HL-60 (cell line): ENCODE data around the gene DEGS2.

Source experiments
- DNase-seq, 2 experiments: peaks; one replicate each; pipeline ENCODE4 v3.0.0-alpha.2; 2010 to 2020; ENCODE audit warnings: low read depth in 1 of 2, low spot score in 1 of 2
- H3K27ac ChIP-seq: fragments of 250-450 bp; sonication (Bioruptor Pico); replicated peaks from 2 replicates; pipeline ENCODE4 v1.5.1; 2020; ENCODE audit warnings: mild to moderate bottlenecking, moderate library complexity
- H3K27me3 ChIP-seq: fragments of 250-450 bp; sonication (Bioruptor Pico); 2 replicates; pipeline ENCODE4 v1.5.1; 2021; ENCODE audit warnings: mild to moderate bottlenecking, moderate library complexity; ENCODE audit not compliant: insufficient read depth, poor library complexity, severe bottlenecking
- H3K4me3 ChIP-seq: replicated peaks from 2 replicates; pipeline ENCODE4 v1.5.1; 2011; ENCODE audit warnings: mild to moderate bottlenecking, control low read depth, low read length; ENCODE audit not compliant: insufficient read depth
- CTCF ChIP-seq: IDR thresholded peaks from one replicate; pipeline ENCODE4 v1.5.1; 2011; ENCODE audit warnings: low read length, control low read depth, inconsistent platforms; ENCODE audit not compliant: insufficient read depth
- GABPA ChIP-seq: IDR thresholded peaks from 2 replicates; pipeline ENCODE4 v1.6.1; 2012; ENCODE audit warnings: low read depth
- POLR2AphosphoS5 ChIP-seq: IDR thresholded peaks from 2 replicates; pipeline ENCODE4 v1.6.1; 2012; ENCODE audit warnings: low read depth
- REST ChIP-seq: IDR thresholded peaks from 2 replicates; pipeline ENCODE4 v1.6.1; 2012; ENCODE audit warnings: low read depth; ENCODE audit not compliant: insufficient replicate concordance
- SPI1 ChIP-seq: IDR thresholded peaks from 2 replicates; pipeline ENCODE4 v1.6.1; 2012; ENCODE audit warnings: low read depth, mild to moderate bottlenecking, borderline replicate concordance

DEGS2 gene

DNA sequence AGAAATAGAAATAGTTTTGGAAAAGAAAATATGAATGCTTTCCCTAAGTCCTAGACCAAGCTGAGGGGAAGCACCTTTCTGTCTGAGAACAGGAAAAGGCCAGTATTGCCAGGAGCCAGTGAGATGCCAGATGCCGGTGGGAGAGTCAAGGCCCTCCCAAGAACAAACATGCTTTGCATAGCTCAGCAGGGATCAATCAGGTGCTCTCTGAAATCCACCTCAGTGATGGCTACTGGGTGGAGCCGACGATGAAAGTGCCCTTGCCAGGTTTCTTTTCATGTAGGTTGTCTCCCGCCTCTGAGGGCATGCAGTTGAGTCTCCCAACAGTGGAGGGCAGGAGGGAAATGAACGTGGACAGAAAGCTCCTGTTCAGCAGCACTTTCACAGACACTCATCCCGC, 28.3 kb downstream of the DEGS2 start:
- H3K27me3 ChIP-seq = no peaks in the 10 kb centered on the region
- no peak for TF ChIP-seq GABPA
- no peak for TF ChIP-seq REST
- no peak for TF ChIP-seq SPI1
- TF ChIP-seq POLR2AphosphoS5 = no peak
- TF ChIP-seq CTCF = no peak
- H3K4me3 ChIP-seq = no peak overlapping the region
- no peak for DNase-seq
- H3K27ac ChIP-seq = no peak overlapping the region

DNA sequence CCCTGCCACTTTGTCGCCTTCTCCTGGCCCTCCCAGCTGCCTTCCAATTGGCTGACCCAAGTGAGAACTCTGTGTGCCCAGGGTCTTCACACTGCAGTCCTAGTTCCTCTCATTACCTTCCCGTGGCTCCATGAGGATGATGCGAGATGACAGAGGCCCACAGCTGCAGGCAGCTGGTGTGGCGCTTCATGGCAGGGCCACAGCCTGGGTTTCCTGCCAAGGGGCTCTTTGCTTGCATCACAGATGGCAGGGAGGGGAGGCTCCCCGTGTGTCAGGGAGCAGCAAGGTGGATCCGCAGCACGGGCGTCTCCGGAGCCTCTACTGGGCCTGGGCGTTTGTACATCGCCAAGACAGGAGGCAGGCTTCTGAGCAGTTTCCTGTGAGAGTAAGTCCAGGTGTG, 28.9 kb downstream of the DEGS2 start:
- Histone ChIP-seq H3K4me3 (no peak overlapping the region), H3K27ac (no peak overlapping the region), H3K27me3 (no peaks in the 10 kb centered on the region)
- TF ChIP-seq GABPA = no peak
- TF ChIP-seq CTCF = no peak
- DNase-seq = no peak

GRCh38 chr14:100129161-100129589, 30.3 kb downstream of the DEGS2 start:
- no peak overlapping the region for H3K27ac ChIP-seq
- H3K4me3 ChIP-seq = no peak overlapping the region
- no peak for TF ChIP-seq SPI1
- TF ChIP-seq POLR2AphosphoS5 = no peak
- TF ChIP-seq GABPA = no peak
- no peak for TF ChIP-seq REST
- no peak for TF ChIP-seq CTCF
- DNase-seq = no peak
- H3K27me3 ChIP-seq = no peaks in the 10 kb centered on the region

GRCh38 chr14:100128688-100129087, 30.8 kb downstream of the DEGS2 start:
- Histone ChIP-seq H3K27ac (no peak overlapping the region), H3K4me3 (no peak overlapping the region), H3K27me3 (no peaks in the 10 kb centered on the region)
- no peak for DNase-seq
- TF ChIP-seq CTCF (no peak), REST (no peak), SPI1 (no peak), GABPA (no peak), POLR2AphosphoS5 (no peak)
